Measurements from ENCODE around the gene CNTNAP5.

- TF ChIP-seq CTCF (IDR thresholded peaks at IDR 0.05; ENCODE audit: extremely low read depth in 1 of 2, insufficient read depth in 1 of 2, low read depth in 1 of 2, low read length in 2 of 2) (no peak), EZH2 (IDR thresholded peaks at IDR 0.05; ENCODE audit: borderline replicate concordance, low read depth, low read length, severe bottlenecking) (no peak), POLR2AphosphoS5 (IDR thresholded peaks at IDR 0.05; ENCODE audit: insufficient read depth, low read depth, low read length) (no peak), POLR2A (IDR thresholded peaks at IDR 0.05; ENCODE audit: low read depth, low read length) (no peak), MAX (IDR thresholded peaks at IDR 0.05; ENCODE audit: insufficient read depth, insufficient read length) (no peak), GATA2 (IDR thresholded peaks at IDR 0.05; ENCODE audit: insufficient read depth, insufficient read length, low read depth, low read length) (no peak), JUN (IDR thresholded peaks at IDR 0.05; ENCODE audit: borderline replicate concordance, insufficient read depth, insufficient read length, low read depth) (no peak)
Measured at GRCh38 chr2:124193706-124194105, 168.6 kb downstream of the CNTNAP5 start.

Data from endothelial cell of umbilical vein (primary cell).